Type B pancreatic cell (in vitro differentiated cells): ENCODE results near the gene PHLPP1. TPM values are rescaled to one million over a fixed set of nuclear protein-coding genes. Genes with fewer than 3 reads are reported as not detected.

Experiments used
- DNase-seq: peaks from one replicate; pipeline ENCODE4 v3.0.0; 2021; ENCODE audit warnings: mixed read lengths; ENCODE audit not compliant: unreplicated experiment; ENCODE audit errors: extremely low spot score
- H3K27ac Mint-ChIP-seq: 2 replicates; pipeline ENCODE4 v1.8.0; 2021; ENCODE audit warnings: mild to moderate bottlenecking, mixed read lengths
- H3K27me3 Mint-ChIP-seq: 2 replicates; pipeline ENCODE4 v1.8.0; 2021; ENCODE audit warnings: mixed read lengths
- H3K36me3 Mint-ChIP-seq: 2 replicates; pipeline ENCODE4 v1.8.0; 2021; ENCODE audit warnings: mixed read lengths
- H3K4me1 Mint-ChIP-seq: one replicate; pipeline ENCODE4 v1.8.0; 2021; ENCODE audit warnings: mixed read lengths; ENCODE audit not compliant: unreplicated experiment
- H3K4me3 Mint-ChIP-seq: 2 replicates; pipeline ENCODE4 v1.8.0; 2021; ENCODE audit warnings: mild to moderate bottlenecking, mixed read lengths
- H3K9me3 Mint-ChIP-seq: 2 replicates; pipeline ENCODE4 v1.8.0; 2021; ENCODE audit warnings: mixed read lengths
- CTCF ChIP-seq: fragments of 200-600 bp; sonication (generic); conservative IDR thresholded peaks from 2 replicates; pipeline ENCODE4 v1.5.0; 2021; ENCODE audit warnings: antibody characterized with exemption, mild to moderate bottlenecking
- total RNA-seq: library from RNA; stranded (reverse); gene quantifications from 2 replicates; pipeline ENCODE4 v1.2.1, GENCODE V29; 2021; ENCODE audit warnings: low replicate concordance

The PHLPP1 gene
- total RNA-seq, 1 donor from 2014 or later, result 28.5 TPM

- no peak for DNase-seq
- TF ChIP-seq CTCF, result no peak
- no peaks in the 10 kb centered on the region for H3K4me1 Mint-ChIP-seq
- no peaks in the 10 kb centered on the region for H3K36me3 Mint-ChIP-seq
- H3K9me3 Mint-ChIP-seq, result peaks cover 4% of the 10 kb centered on the region
- H3K27me3 Mint-ChIP-seq, result no peaks in the 10 kb centered on the region
- H3K4me3 Mint-ChIP-seq, result no peak overlapping the region
- no peak overlapping the region for H3K27ac Mint-ChIP-seq
Measured at GRCh38 chr18:63002305-63002704, 287.0 kb downstream of the PHLPP1 start.

GRCh38 chr18:63002803-63003445 lies 287.6 kb downstream of the PHLPP1 start:
- H3K4me3 Mint-ChIP-seq, result peak overlapping the region; percentile 31
- peak overlapping the region; percentile 68 for H3K27ac Mint-ChIP-seq
- no peaks in the 10 kb centered on the region for H3K4me1 Mint-ChIP-seq
- no peaks in the 10 kb centered on the region for H3K27me3 Mint-ChIP-seq
- H3K36me3 Mint-ChIP-seq, result no peaks in the 10 kb centered on the region
- no peak for TF ChIP-seq CTCF
- peaks cover 4% of the 10 kb centered on the region for H3K9me3 Mint-ChIP-seq
- no peak for DNase-seq

- no peaks in the 10 kb centered on the region for H3K36me3 Mint-ChIP-seq
- H3K27ac Mint-ChIP-seq, result peak overlapping the region; percentile 34
- no peak overlapping the region for H3K4me3 Mint-ChIP-seq
- TF ChIP-seq CTCF, result no peak
- peaks cover 4% of the 10 kb centered on the region for H3K9me3 Mint-ChIP-seq
- no peak for DNase-seq
- no peaks in the 10 kb centered on the region for H3K4me1 Mint-ChIP-seq
- H3K27me3 Mint-ChIP-seq, result no peaks in the 10 kb centered on the region
Measured at GRCh38 chr18:63003899-63004298, 288.6 kb downstream of the PHLPP1 start.

GRCh38 chr18:63004466-63005089 lies 289.2 kb downstream of the PHLPP1 start:
- Mint-ChIP-seq H3K27me3 (no peaks in the 10 kb centered on the region), H3K9me3 (peaks cover 4% of the 10 kb centered on the region), H3K27ac (peak overlapping the region; percentile 34), H3K4me1 (no peaks in the 10 kb centered on the region), H3K4me3 (no peak overlapping the region), H3K36me3 (no peaks in the 10 kb centered on the region)
- no peak for TF ChIP-seq CTCF
- no peak for DNase-seq

GRCh38 chr18:63005306-63005705 lies 290.0 kb downstream of the PHLPP1 start:
- Mint-ChIP-seq H3K27ac (no peak overlapping the region), H3K36me3 (no peaks in the 10 kb centered on the region), H3K9me3 (peaks cover 4% of the 10 kb centered on the region), H3K27me3 (no peaks in the 10 kb centered on the region), H3K4me1 (no peaks in the 10 kb centered on the region), H3K4me3 (no peak overlapping the region)
- no peak for TF ChIP-seq CTCF
- no peak for DNase-seq
